ENCODE results near the gene LNPK.

LNPK gene

DNA sequence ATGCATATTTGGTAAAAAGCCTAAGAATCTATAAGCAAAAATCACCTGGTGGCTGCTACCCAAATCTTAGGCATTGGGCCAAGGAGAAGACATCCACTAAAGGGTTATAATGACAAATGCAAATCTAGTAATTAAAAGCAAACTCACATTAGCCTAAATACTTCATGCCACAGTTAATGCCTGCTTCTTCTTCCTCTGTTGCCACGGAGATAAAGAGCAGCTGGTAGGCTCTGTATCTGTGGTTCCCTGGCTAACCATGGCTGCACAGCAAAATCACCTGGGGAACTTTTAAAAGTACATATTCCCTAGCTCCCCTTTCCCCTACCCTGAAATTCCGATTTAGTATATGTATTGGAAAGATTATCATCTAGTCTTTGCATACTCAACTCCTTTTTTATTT is 114.3 kb downstream of the LNPK start:
- no peaks in the 10 kb centered on the region for H3K9me3 ChIP-seq
- H3K4me1 ChIP-seq (ENCODE audit: control insufficient read depth in 1 of 2, insufficient read depth in 1 of 2, low read depth in 1 of 2, low read length in 1 of 2) = no peaks in the 10 kb centered on the region
- no peak overlapping the region for H3K4me3 ChIP-seq (ENCODE audit: low read depth in 1 of 2, low read length in 1 of 2)
- TF ChIP-seq, protein P1, sequence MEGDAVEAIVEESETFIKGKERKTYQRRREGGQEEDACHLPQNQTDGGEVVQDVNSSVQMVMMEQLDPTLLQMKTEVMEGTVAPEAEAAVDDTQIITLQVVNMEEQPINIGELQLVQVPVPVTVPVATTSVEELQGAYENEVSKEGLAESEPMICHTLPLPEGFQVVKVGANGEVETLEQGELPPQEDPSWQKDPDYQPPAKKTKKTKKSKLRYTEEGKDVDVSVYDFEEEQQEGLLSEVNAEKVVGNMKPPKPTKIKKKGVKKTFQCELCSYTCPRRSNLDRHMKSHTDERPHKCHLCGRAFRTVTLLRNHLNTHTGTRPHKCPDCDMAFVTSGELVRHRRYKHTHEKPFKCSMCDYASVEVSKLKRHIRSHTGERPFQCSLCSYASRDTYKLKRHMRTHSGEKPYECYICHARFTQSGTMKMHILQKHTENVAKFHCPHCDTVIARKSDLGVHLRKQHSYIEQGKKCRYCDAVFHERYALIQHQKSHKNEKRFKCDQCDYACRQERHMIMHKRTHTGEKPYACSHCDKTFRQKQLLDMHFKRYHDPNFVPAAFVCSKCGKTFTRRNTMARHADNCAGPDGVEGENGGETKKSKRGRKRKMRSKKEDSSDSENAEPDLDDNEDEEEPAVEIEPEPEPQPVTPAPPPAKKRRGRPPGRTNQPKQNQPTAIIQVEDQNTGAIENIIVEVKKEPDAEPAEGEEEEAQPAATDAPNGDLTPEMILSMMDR (IDR thresholded peaks at IDR 0.05) = no peak
- no peak overlapping the region for H3K27ac ChIP-seq
- H3K27me3 ChIP-seq = peaks cover 44% of the 10 kb centered on the region
- H3K36me3 ChIP-seq = no peaks in the 10 kb centered on the region

DNA sequence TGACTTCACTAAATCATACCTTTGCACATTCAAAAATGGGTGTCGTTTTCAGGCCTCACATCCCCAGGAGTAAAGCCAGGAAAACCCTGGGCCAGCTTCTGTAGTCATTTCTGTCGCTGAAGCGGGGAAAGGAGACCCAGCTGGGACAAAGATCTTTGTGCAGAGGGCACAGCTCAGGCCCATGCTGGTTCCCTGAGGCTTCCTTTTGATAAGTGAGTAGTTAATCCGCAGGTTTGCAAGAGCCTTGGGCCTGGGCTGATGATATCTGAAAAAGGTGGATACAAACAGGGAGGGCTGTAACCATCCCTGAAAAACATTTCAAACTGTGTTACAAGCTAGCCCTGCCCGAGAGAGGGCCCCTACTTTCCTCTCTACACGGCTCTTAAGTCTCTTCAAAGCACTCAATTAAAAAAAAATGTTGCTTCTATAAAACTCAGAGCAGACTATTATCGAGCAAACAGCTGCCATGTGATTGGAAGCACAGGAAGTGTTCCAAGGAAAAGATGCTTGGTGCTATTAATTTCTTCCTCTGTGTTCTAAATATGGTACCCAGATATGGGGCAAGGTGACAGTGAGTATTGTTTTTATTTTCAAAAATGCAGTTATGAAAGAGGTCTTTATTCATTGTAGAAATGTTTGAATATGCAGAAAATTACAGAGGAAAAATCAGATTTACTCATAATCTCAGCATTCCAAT is 117.2 kb downstream of the LNPK start:
- Histone ChIP-seq H3K4me3 (ENCODE audit: low read depth in 1 of 2, low read length in 1 of 2) (no peak overlapping the region), H3K36me3 (no peaks in the 10 kb centered on the region), H3K27ac (no peak overlapping the region), H3K4me1 (ENCODE audit: control insufficient read depth in 1 of 2, insufficient read depth in 1 of 2, low read depth in 1 of 2, low read length in 1 of 2) (no peaks in the 10 kb centered on the region), H3K27me3 (peaks cover 63% of the 10 kb centered on the region), H3K9me3 (no peaks in the 10 kb centered on the region)
- TF ChIP-seq, protein P1 (IDR thresholded peaks at IDR 0.05) = no peak

DNA sequence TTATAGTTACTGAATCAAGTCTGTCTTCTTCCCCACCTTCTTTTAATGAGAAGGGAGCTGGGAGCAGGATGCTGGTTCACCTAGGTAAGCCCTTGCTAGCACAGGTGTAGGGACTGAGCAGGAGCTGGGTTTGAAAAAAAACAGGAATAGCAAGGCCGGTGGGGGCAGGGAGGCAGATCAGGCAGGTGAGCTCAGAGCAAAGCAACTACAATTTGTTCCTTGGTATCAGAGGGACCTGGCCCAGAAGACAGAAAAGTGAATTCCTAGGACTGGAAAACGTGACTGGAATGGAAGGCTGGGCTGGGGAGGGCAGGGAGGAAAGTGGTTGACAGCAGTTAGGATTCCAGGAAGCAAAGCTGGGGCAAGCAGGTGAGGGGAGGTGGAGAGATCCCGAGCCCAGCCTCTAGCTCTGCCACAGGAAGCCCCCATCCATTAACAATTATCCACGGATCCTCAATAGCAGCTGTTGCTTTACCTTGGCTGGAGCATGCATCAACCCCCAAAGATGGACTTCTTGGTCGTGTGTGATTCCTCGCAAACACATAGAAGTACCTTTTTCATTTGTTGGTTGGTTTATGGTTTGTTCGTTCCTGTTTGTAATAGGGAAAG is 118.4 kb downstream of the LNPK start:
- Histone ChIP-seq H3K4me3 (ENCODE audit: low read depth in 1 of 2, low read length in 1 of 2) (no peak overlapping the region), H3K27me3 (peaks cover 66% of the 10 kb centered on the region)

DNA sequence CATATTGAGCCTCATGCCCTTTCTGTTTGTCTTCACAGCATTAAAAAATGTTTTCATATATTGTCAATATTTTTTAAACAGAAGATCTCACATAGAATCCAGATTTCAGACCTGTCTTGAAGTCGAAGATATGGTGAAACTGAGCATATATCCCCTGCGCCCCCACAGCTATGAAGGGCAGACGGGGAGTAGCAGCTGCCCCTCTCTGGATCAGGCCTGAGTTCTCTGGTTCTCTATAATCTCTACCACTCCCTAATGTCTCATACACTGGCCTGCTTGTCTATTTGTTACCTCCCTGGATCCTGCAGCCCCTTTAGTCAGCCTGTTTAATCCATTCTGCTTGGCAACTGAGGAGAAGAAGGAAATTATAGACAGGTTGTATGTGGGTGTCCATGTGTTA is 122.4 kb downstream of the LNPK start:
- no peaks in the 10 kb centered on the region for H3K4me1 ChIP-seq (ENCODE audit: control insufficient read depth in 1 of 2, insufficient read depth in 1 of 2, low read depth in 1 of 2, low read length in 1 of 2)
- H3K27me3 ChIP-seq = peaks cover 44% of the 10 kb centered on the region

More for the DNA sequence above, 118.4 kb downstream of the LNPK start:
- Histone ChIP-seq H3K27ac (no peak overlapping the region), H3K9me3 (no peaks in the 10 kb centered on the region), H3K4me1 (ENCODE audit: control insufficient read depth in 1 of 2, insufficient read depth in 1 of 2, low read depth in 1 of 2, low read length in 1 of 2) (no peaks in the 10 kb centered on the region), H3K36me3 (no peaks in the 10 kb centered on the region)
- TF ChIP-seq, protein P1 (IDR thresholded peaks at IDR 0.05) = no peak

DNA sequence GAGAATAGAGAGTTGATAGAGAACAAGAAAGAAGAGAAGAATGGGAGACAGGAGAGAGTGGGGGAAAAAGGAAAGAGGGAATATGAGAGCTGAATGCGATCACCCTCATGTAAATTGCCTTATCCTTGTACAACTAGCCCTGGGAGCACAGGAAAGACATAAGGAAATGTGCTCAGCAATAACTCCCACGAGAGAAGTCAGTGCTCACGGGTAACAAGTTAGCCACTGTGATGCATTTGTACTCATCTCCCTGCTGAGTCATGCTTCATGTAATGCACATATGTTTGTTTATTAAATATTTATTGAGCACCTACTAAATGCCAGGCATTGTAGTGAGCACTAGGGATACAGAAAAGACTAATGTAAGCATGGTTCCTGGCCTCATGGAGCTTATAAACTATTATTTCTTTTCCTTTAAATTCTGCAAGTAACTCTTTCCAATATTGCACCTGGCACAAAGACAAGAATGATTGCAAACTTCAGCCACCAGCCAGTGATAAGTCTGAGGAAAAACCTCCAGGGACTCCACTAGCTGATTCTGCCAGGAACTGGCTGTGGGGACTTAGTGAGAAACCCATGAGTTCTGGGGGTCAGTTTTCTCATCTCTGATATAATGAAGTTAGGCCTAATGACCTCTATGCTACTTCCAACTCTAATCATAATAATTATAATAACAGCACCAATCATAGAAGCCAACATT is 124.1 kb downstream of the LNPK start:
- H3K36me3 ChIP-seq = no peaks in the 10 kb centered on the region
- no peaks in the 10 kb centered on the region for H3K9me3 ChIP-seq
- H3K27me3 ChIP-seq = peaks cover 35% of the 10 kb centered on the region
- H3K4me3 ChIP-seq (ENCODE audit: low read depth in 1 of 2, low read length in 1 of 2) = no peak overlapping the region
- TF ChIP-seq, protein P1 (IDR thresholded peaks at IDR 0.05) = no peak
- H3K27ac ChIP-seq = no peak overlapping the region
- no peaks in the 10 kb centered on the region for H3K4me1 ChIP-seq (ENCODE audit: control insufficient read depth in 1 of 2, insufficient read depth in 1 of 2, low read depth in 1 of 2, low read length in 1 of 2)

More for the DNA sequence above, 122.4 kb downstream of the LNPK start:
- no peak overlapping the region for H3K27ac ChIP-seq
- no peaks in the 10 kb centered on the region for H3K36me3 ChIP-seq
- no peaks in the 10 kb centered on the region for H3K9me3 ChIP-seq
- H3K4me3 ChIP-seq (ENCODE audit: low read depth in 1 of 2, low read length in 1 of 2) = no peak overlapping the region
- TF ChIP-seq, protein P1 (IDR thresholded peaks at IDR 0.05) = no peak
